MM.1S (cell line): ENCODE measurements around the gene TMEM72.

Experiments used
- DNase-seq: peaks from one replicate; pipeline ENCODE4 v3.0.0-alpha.2; 2015
- H2AFZ ChIP-seq: fragments of 300-600 bp; sonication (generic); 2 replicates; pipeline ENCODE4 v1.6.0; 2016; ENCODE audit warnings: antibody characterized with exemption, low read length
- H3F3A ChIP-seq: fragments of 300-600 bp; sonication (generic); 2 replicates; pipeline ENCODE4 v1.6.1; 2016; ENCODE audit warnings: mild to moderate bottlenecking, antibody characterized with exemption, low read length, moderate library complexity, mixed read lengths; ENCODE audit not compliant: insufficient read depth
- H3K27ac ChIP-seq: fragments of 300-600 bp; sonication (generic); 2 replicates; pipeline ENCODE4 v1.5.1; 2016; ENCODE audit warnings: mild to moderate bottlenecking, low read length
- H3K27me3 ChIP-seq: fragments of 300-600 bp; sonication (generic); replicated peaks from 2 replicates; pipeline ENCODE4 v1.6.0; 2016; ENCODE audit warnings: low read length; ENCODE audit not compliant: insufficient read depth
- H3K36me3 ChIP-seq: fragments of 300-600 bp; sonication (generic); replicated peaks from 2 replicates; pipeline ENCODE4 v1.6.1; 2016; ENCODE audit warnings: mild to moderate bottlenecking, low read length, mixed read lengths; ENCODE audit not compliant: insufficient read depth
- H3K4me1 ChIP-seq: fragments of 300-600 bp; sonication (generic); 2 replicates; pipeline ENCODE4 v1.6.1; 2016; ENCODE audit warnings: low read length, mixed read lengths
- H3K4me2 ChIP-seq: fragments of 300-600 bp; sonication (generic); 2 replicates; pipeline ENCODE4 v1.6.0; 2016; ENCODE audit warnings: low read depth, low read length
- H3K4me3 ChIP-seq: fragments of 300-600 bp; sonication (generic); 2 replicates; pipeline ENCODE4 v1.5.1; 2016; ENCODE audit warnings: low read length, mixed read lengths
- H3K79me2 ChIP-seq: fragments of 300-600 bp; sonication (generic); 2 replicates; pipeline ENCODE4 v1.6.1; 2016; ENCODE audit warnings: mixed run types, low read length, mixed read lengths
- H3K9ac ChIP-seq: fragments of 300-600 bp; sonication (generic); 2 replicates; pipeline ENCODE4 v1.6.1; 2016; ENCODE audit warnings: low read length, mixed read lengths
- H3K9me2 ChIP-seq: fragments of 300-600 bp; sonication (generic); replicated peaks from 2 replicates; pipeline ENCODE4 v1.6.1; 2016; ENCODE audit warnings: mild to moderate bottlenecking, low read length, mixed read lengths; ENCODE audit not compliant: insufficient read depth
- H3K9me3 ChIP-seq: fragments of 300-600 bp; sonication (generic); replicated peaks from 2 replicates; pipeline ENCODE4 v1.6.1; 2016; ENCODE audit warnings: mild to moderate bottlenecking, low read length, mixed read lengths; ENCODE audit not compliant: insufficient read depth
- H4K20me1 ChIP-seq: fragments of 300-600 bp; sonication (generic); 2 replicates; pipeline ENCODE4 v1.6.1; 2016; ENCODE audit warnings: mild to moderate bottlenecking, low read length, moderate library complexity, mixed read lengths; ENCODE audit not compliant: insufficient read depth
- EZH2 ChIP-seq: fragments of 300-600 bp; sonication (generic); optimal IDR thresholded peaks from 2 replicates; pipeline ENCODE3; 2017; ENCODE audit warnings: low read depth, mild to moderate bottlenecking, antibody characterized with exemption, low read length, mixed read lengths
- EZH2phosphoT487 ChIP-seq: fragments of 300-600 bp; sonication (generic); IDR thresholded peaks from 2 replicates; pipeline ENCODE4 v1.6.1; 2018; ENCODE audit warnings: antibody characterized with exemption, low read length
- TF ChIP-seq, protein P1 (sequence below): fragments of 300-600 bp; sonication (generic); IDR thresholded peaks from 2 replicates; pipeline ENCODE4 v1.5.1; 2016; ENCODE audit warnings: antibody characterized with exemption, low read length, mixed read lengths

The TMEM72 gene

GRCh38 chr10:44916429-44916828, 5.3 kb downstream of the TMEM72 start:
- no peaks in the 10 kb centered on the region for H3K36me3 ChIP-seq
- no peak overlapping the region for H3K9ac ChIP-seq
- H4K20me1 ChIP-seq: no peaks in the 10 kb centered on the region
- H2AFZ ChIP-seq: no peak overlapping the region
- H3K4me3 ChIP-seq: no peak overlapping the region
- TF ChIP-seq, protein P1, sequence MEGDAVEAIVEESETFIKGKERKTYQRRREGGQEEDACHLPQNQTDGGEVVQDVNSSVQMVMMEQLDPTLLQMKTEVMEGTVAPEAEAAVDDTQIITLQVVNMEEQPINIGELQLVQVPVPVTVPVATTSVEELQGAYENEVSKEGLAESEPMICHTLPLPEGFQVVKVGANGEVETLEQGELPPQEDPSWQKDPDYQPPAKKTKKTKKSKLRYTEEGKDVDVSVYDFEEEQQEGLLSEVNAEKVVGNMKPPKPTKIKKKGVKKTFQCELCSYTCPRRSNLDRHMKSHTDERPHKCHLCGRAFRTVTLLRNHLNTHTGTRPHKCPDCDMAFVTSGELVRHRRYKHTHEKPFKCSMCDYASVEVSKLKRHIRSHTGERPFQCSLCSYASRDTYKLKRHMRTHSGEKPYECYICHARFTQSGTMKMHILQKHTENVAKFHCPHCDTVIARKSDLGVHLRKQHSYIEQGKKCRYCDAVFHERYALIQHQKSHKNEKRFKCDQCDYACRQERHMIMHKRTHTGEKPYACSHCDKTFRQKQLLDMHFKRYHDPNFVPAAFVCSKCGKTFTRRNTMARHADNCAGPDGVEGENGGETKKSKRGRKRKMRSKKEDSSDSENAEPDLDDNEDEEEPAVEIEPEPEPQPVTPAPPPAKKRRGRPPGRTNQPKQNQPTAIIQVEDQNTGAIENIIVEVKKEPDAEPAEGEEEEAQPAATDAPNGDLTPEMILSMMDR: no peak
- no peak for TF ChIP-seq EZH2phosphoT487
- no peak for TF ChIP-seq EZH2
- no peak for DNase-seq
- H3K4me2 ChIP-seq: no peak overlapping the region
- no peaks in the 10 kb centered on the region for H3K9me2 ChIP-seq
- H3K79me2 ChIP-seq: no peaks in the 10 kb centered on the region
- no peak overlapping the region for H3K27ac ChIP-seq
- no peaks in the 10 kb centered on the region for H3K27me3 ChIP-seq
- H3K4me1 ChIP-seq: peaks cover 14% of the 10 kb centered on the region
- H3F3A ChIP-seq: no peaks in the 10 kb centered on the region
- no peaks in the 10 kb centered on the region for H3K9me3 ChIP-seq

DNA sequence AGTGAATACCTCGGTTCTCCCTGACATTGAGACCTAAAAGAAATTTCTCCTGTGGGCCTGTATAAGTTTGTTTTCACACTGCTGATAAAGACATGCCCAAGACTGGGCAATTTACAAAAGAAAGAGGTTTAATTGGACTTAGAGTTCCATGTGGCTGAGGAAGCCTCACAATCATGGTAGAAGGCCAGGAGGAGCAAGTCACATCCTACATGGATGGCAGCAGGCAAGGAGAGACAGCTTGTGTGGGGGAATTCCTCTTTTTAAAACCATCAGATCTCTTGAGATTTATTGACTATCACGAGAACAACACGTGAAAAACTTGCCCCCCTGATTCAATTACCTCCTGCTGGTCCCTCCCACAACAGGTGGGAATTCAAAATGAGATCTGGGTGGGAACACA, 6.7 kb downstream of the TMEM72 start:
- H3K9me3 ChIP-seq: no peaks in the 10 kb centered on the region
- H4K20me1 ChIP-seq: no peaks in the 10 kb centered on the region
- no peaks in the 10 kb centered on the region for H3K27me3 ChIP-seq
- H3K4me3 ChIP-seq: no peak overlapping the region
- H3K36me3 ChIP-seq: no peaks in the 10 kb centered on the region
- H3K9ac ChIP-seq: no peak overlapping the region
- no peaks in the 10 kb centered on the region for H3K9me2 ChIP-seq
- no peaks in the 10 kb centered on the region for H3K79me2 ChIP-seq
- no peaks in the 10 kb centered on the region for H3F3A ChIP-seq
- TF ChIP-seq EZH2phosphoT487 (no peak), EZH2 (no peak)
- TF ChIP-seq, protein P1: no peak
- no peak overlapping the region for H2AFZ ChIP-seq
- H3K27ac ChIP-seq: no peak overlapping the region
- peaks cover 14% of the 10 kb centered on the region for H3K4me1 ChIP-seq
- DNase-seq: no peak
- H3K4me2 ChIP-seq: no peak overlapping the region

- Histone ChIP-seq H2AFZ (no peak overlapping the region), H3K27me3 (no peaks in the 10 kb centered on the region), H3F3A (no peaks in the 10 kb centered on the region), H4K20me1 (no peaks in the 10 kb centered on the region), H3K9ac (no peak overlapping the region), H3K79me2 (no peaks in the 10 kb centered on the region), H3K36me3 (no peaks in the 10 kb centered on the region), H3K4me3 (no peak overlapping the region), H3K27ac (no peak overlapping the region), H3K4me1 (peaks cover 16% of the 10 kb centered on the region), H3K4me2 (no peak overlapping the region), H3K9me3 (no peaks in the 10 kb centered on the region), H3K9me2 (no peaks in the 10 kb centered on the region)
- TF ChIP-seq EZH2phosphoT487: no peak
- TF ChIP-seq, protein P1: no peak
- TF ChIP-seq EZH2: no peak
- DNase-seq: no peak
These were observed 9.1 kb downstream of the TMEM72 start for GRCh38 chr10:44920252-44920651.
